Panc1 (cell line): ENCODE measurements around the gene NLRP12. TPM values are rescaled to one million over a fixed set of nuclear protein-coding genes. Genes with fewer than 3 reads are reported as not detected.

ENCODE experiments used
- ATAC-seq: fragments of 200-7000 bp; cut with Tn5 transposase; 2 replicates; pipeline ENCODE4 v1.9.1; 2020; ENCODE audit warnings: mild to moderate bottlenecking, moderate library complexity
- BruUV-seq: library from RNA; stranded (reverse); fragments of 400-500 nt; replicated peaks from 2 replicates; lab custom pipeline; 2021; lab: Mats Ljungman, UMichigan
- CTCF ChIA-PET: fragments of 300-600 bp; sonication (Branson Sonifier 250); formaldehyde crosslinking; loops from one replicate; lab custom pipeline; 2022; ENCODE audit warnings: antibody characterized with exemption; lab: Charles Lee
- POLR2A ChIA-PET: fragments of 300-600 bp; sonication (Branson Sonifier 250); formaldehyde crosslinking; loops from one replicate; lab custom pipeline; 2022; ENCODE audit warnings: antibody characterized with exemption; lab: Charles Lee
- DNase-seq: peaks from one replicate; pipeline ENCODE4 v3.0.0-alpha.2; 2010; ENCODE audit warnings: low read depth, low spot score
- H3K27ac ChIP-seq: 2 replicates; pipeline ENCODE4 v1.5.1; 2011; ENCODE audit warnings: mild to moderate bottlenecking, low read length, inconsistent platforms
- H3K27me3 ChIP-seq: fragments of 200-500 bp; sonication (Bioruptor generic); 2 replicates; pipeline ENCODE4 v1.6.0; 2014; ENCODE audit warnings: low read length, inconsistent platforms; ENCODE audit not compliant: control insufficient read depth, insufficient read depth
- H3K36me3 ChIP-seq: fragments of 200-500 bp; sonication (Bioruptor generic); 2 replicates; pipeline ENCODE4 v1.5.1; 2014; ENCODE audit warnings: inconsistent platforms, mild to moderate bottlenecking, low read length, moderate library complexity; ENCODE audit not compliant: control insufficient read depth, insufficient read depth
- H3K4me1 ChIP-seq: 2 replicates; pipeline ENCODE4 v1.5.1; 2011; ENCODE audit warnings: inconsistent platforms, mild to moderate bottlenecking, low read length, moderate library complexity; ENCODE audit not compliant: control insufficient read depth, insufficient read depth
- H3K4me3 ChIP-seq, 2 experiments: 2 replicates each; pipeline ENCODE4 v1.5.1; 2011 to 2012; ENCODE audit warnings: low read depth in 2 of 2, low read length in 2 of 2, mild to moderate bottlenecking in 2 of 2, inconsistent platforms in 1 of 2, moderate library complexity in 1 of 2
- H3K9me3 ChIP-seq: fragments of 200-500 bp; sonication (Bioruptor generic); 2 replicates; pipeline ENCODE4 v1.5.1; 2014; ENCODE audit warnings: low read depth, mild to moderate bottlenecking, inconsistent platforms, low read length, moderate library complexity; ENCODE audit not compliant: control insufficient read depth, insufficient read depth
- CTCF ChIP-seq: fragments of 450-650 bp; IDR thresholded peaks from 2 replicates; pipeline ENCODE4 v1.5.1; 2017; ENCODE audit warnings: mild to moderate bottlenecking
- POLR2AphosphoS5 ChIP-seq: IDR thresholded peaks from 2 replicates; pipeline ENCODE4 v1.6.1; 2012; ENCODE audit warnings: mild to moderate bottlenecking, low read depth, low read length, moderate library complexity
- REST ChIP-seq, 2 experiments: IDR thresholded peaks; 2 replicates each; pipeline ENCODE4 v1.6.1; 2011 to 2012; ENCODE audit warnings: low read depth in 2 of 2, control low read depth in 1 of 2, low read length in 1 of 2, mild to moderate bottlenecking in 1 of 2, moderate library complexity in 1 of 2; ENCODE audit not compliant: insufficient read depth in 1 of 2
- SIN3A ChIP-seq: IDR thresholded peaks from 2 replicates; pipeline ENCODE4 v1.6.1; 2012; ENCODE audit warnings: low read depth, mild to moderate bottlenecking, low read length, moderate library complexity, borderline replicate concordance; ENCODE audit not compliant: insufficient read depth
- TCF7L2 ChIP-seq: IDR thresholded peaks from 2 replicates; pipeline ENCODE4 v1.6.1; 2011; ENCODE audit warnings: mild to moderate bottlenecking, low read depth, low read length, inconsistent platforms
- in situ Hi-C: cut with HindIII; loops from 2 replicates; pipeline ENCODE4 v1.10.0; 2016; ENCODE audit warnings: low sequenced_read_pairs, low pct_unique_long_range_greater_than_20kb
- intact Hi-C: fragments of 100-400 bp; cut with micrococcal nuclease; formaldehyde crosslinking; loops from one replicate; pipeline ENCODE4 v1.10.0; 2022; ENCODE audit not compliant: unreplicated experiment
- total RNA-seq: library from RNA; stranded (reverse); gene quantifications from one replicate; pipeline ENCODE4 v1.2.1, GENCODE V29; 2021; ENCODE audit not compliant: unreplicated experiment

Gene NLRP12
- total RNA-seq, 1 experiment from 2014 or later: 0.05 TPM

GRCh38 chr19:53787266-53787665 is 36.8 kb downstream of the NLRP12 start:
- no peak overlapping the region for H3K4me3 ChIP-seq
- DNase-seq (no peak), ATAC-seq (no peak)
- intact Hi-C loops: no loop called here
- no peaks in the 10 kb centered on the region for H3K9me3 ChIP-seq
- in situ Hi-C loops: no loop called here
- ChIA-PET POLR2A (no interaction called here), CTCF (interaction anchor here (0.6 kb wide), 2 partner anchors 126 to 193 kb away, joined by 3 to 8 read pairs; no protein-coding TSS in a partner anchor)
- no peak overlapping the region for H3K27ac ChIP-seq
- no peaks in the 10 kb centered on the region for H3K4me1 ChIP-seq
- BruUV-seq: no TSS peak
- TF ChIP-seq TCF7L2 (no peak), SIN3A (no peak), CTCF (no peak), REST (IDR thresholded peaks at IDR 0.05; ENCODE audit: insufficient read depth in 1 of 2, low read depth in 2 of 2, low read length in 1 of 2) (no peak), POLR2AphosphoS5 (no peak)
- no peaks in the 10 kb centered on the region for H3K36me3 ChIP-seq
- no peaks in the 10 kb centered on the region for H3K27me3 ChIP-seq

GRCh38 chr19:53786744-53787143 is 37.4 kb downstream of the NLRP12 start:
- ATAC-seq (no peak), DNase-seq (no peak)
- ChIA-PET POLR2A (no interaction called here), CTCF (interaction anchor here (0.6 kb wide), 1 partner anchor 193 kb away, joined by 3 read pairs; no protein-coding TSS in a partner anchor)
- intact Hi-C loops: no loop called here
- no TSS peak for BruUV-seq
- no peak for TF ChIP-seq TCF7L2
- TF ChIP-seq SIN3A: no peak
- TF ChIP-seq POLR2AphosphoS5: no peak
- TF ChIP-seq REST (IDR thresholded peaks at IDR 0.05; ENCODE audit: insufficient read depth in 1 of 2, low read depth in 2 of 2, low read length in 1 of 2): no peak
- no peak for TF ChIP-seq CTCF
- no peaks in the 10 kb centered on the region for H3K36me3 ChIP-seq
- H3K27me3 ChIP-seq: no peaks in the 10 kb centered on the region
- H3K4me1 ChIP-seq: no peaks in the 10 kb centered on the region
- no peak overlapping the region for H3K27ac ChIP-seq
- in situ Hi-C loops: no loop called here
- no peaks in the 10 kb centered on the region for H3K9me3 ChIP-seq
- H3K4me3 ChIP-seq: no peak overlapping the region
